ENCODE measurements around the gene PIK3R6.
"Not testable (repeated sequence)": the region's sequence is repeated elsewhere in the genome, so short reads cannot be mapped to it uniquely, and the experiment has no call there.

The PIK3R6 gene

GRCh38 chr17:8893621-8894201 lies 26.2 kb upstream of the PIK3R6 start:
- DNase-seq = no peak

- DNase-seq = no peak
These were observed 25.6 kb upstream of the PIK3R6 start for GRCh38 chr17:8893059-8893458.

GRCh38 chr17:8892338-8892690 lies 24.8 kb upstream of the PIK3R6 start:
- DNase-seq = no peak

GRCh38 chr17:8890671-8891070 lies 23.2 kb upstream of the PIK3R6 start:
- DNase-seq = no peak

GRCh38 chr17:8889458-8890210 lies 22.2 kb upstream of the PIK3R6 start:
- DNase-seq = no peak

- DNase-seq = no peak
These were observed 21.3 kb upstream of the PIK3R6 start for GRCh38 chr17:8888704-8889302.

GRCh38 chr17:8887834-8888703 lies 20.6 kb upstream of the PIK3R6 start:
- DNase-seq = no peak

GRCh38 chr17:8887301-8887700 lies 19.8 kb upstream of the PIK3R6 start:
- no peak for DNase-seq

GRCh38 chr17:8885967-8886684 lies 18.7 kb upstream of the PIK3R6 start:
- no peak for DNase-seq

- DNase-seq = not testable (repeated sequence)
These were observed 17.9 kb upstream of the PIK3R6 start for GRCh38 chr17:8885163-8885966.

- no peak for DNase-seq
These were observed 17.0 kb upstream of the PIK3R6 start for GRCh38 chr17:8884336-8884990.

- DNase-seq = no peak
These were observed 15.9 kb upstream of the PIK3R6 start for GRCh38 chr17:8883353-8883752.

- DNase-seq = no peak
These were observed 14.1 kb upstream of the PIK3R6 start for GRCh38 chr17:8881606-8882005.

- no peak for DNase-seq
These were observed 13.0 kb upstream of the PIK3R6 start for GRCh38 chr17:8880466-8880865.

GRCh38 chr17:8879410-8879809 lies 11.9 kb upstream of the PIK3R6 start:
- DNase-seq = no peak

GRCh38 chr17:8877984-8878383 lies 10.5 kb upstream of the PIK3R6 start:
- DNase-seq = no peak

- no peak for DNase-seq
These were observed 8.5 kb upstream of the PIK3R6 start for GRCh38 chr17:8875957-8876356.

GRCh38 chr17:8875436-8875835 lies 8.0 kb upstream of the PIK3R6 start:
- DNase-seq = no peak

GRCh38 chr17:8873801-8874715 lies 6.6 kb upstream of the PIK3R6 start:
- DNase-seq = no peak

Measured in NCI-H1436 treated with DMSO at 0.1 percent for 48 hours (cell line).